Measurements from ENCODE around the gene ZYX. TPM values are rescaled to one million over a fixed set of nuclear protein-coding genes. Genes with fewer than 3 reads are reported as not detected.

ZYX gene
- total and polyA plus RNA-seq, 2 donors (not counting 1 experiment from before 2014, with no cell fraction given), result 33.5 to 85.6 TPM

GRCh38 chr7:143393267-143394041 lies 12.3 kb downstream of the ZYX start:
- Histone ChIP-seq H3K4me3 (replicated peaks in 1 of 4; ENCODE audit: control extremely low read depth in 1 of 4, insufficient read depth in 1 of 4, low read depth in 3 of 4, low read length in 4 of 4) (no peak overlapping the region), H4K20me1 (ENCODE audit: control insufficient read depth, extremely low read depth, insufficient read depth, low read length) (peaks cover 3% of the 10 kb centered on the region), H3K4me2 (ENCODE audit: extremely low read depth, insufficient read depth, low read length) (no peak overlapping the region), H3K79me2 (ENCODE audit: control insufficient read depth, insufficient read depth, low read length) (peaks cover 14% of the 10 kb centered on the region), H3K27me3 (ENCODE audit: control insufficient read depth, insufficient read depth, low read length) (no peaks in the 10 kb centered on the region), H3K9me3 (ENCODE audit: control insufficient read depth, insufficient read depth, low read depth, low read length) (no peaks in the 10 kb centered on the region), H2AFZ (ENCODE audit: low read length) (no peak overlapping the region), H3K4me1 (ENCODE audit: control insufficient read depth, extremely low read depth, insufficient read depth, low read length) (peaks cover 38% of the 10 kb centered on the region), H3K9ac (ENCODE audit: insufficient read depth, low read length) (no peak overlapping the region), H3K36me3 (ENCODE audit: control insufficient read depth, insufficient read depth, low read length) (peaks cover 36% of the 10 kb centered on the region), H3K27ac (ENCODE audit: insufficient read depth, low read length) (no peak overlapping the region)
- TF ChIP-seq EZH2 (IDR thresholded peaks at IDR 0.05; ENCODE audit: low read length, missing control alignments), result no peak
- TF ChIP-seq CTCF (conservative IDR thresholded peaks at IDR 0.05 in 1 of 2, IDR thresholded peaks at IDR 0.05 in 1 of 2; ENCODE audit: low read depth in 1 of 2, low read length in 2 of 2), result no peak
- DNase-seq (ENCODE audit: low read depth in 2 of 2), result peak; percentile 36 to 67

GRCh38 chr7:143394068-143394467 lies 12.9 kb downstream of the ZYX start:
- no peak for DNase-seq (ENCODE audit: low read depth in 2 of 2)
- TF ChIP-seq EZH2 (IDR thresholded peaks at IDR 0.05; ENCODE audit: low read length, missing control alignments) (no peak), CTCF (conservative IDR thresholded peaks at IDR 0.05 in 1 of 2, IDR thresholded peaks at IDR 0.05 in 1 of 2; ENCODE audit: low read depth in 1 of 2, low read length in 2 of 2) (no peak)
- no peak overlapping the region for H3K27ac ChIP-seq (ENCODE audit: insufficient read depth, low read length)
- no peak overlapping the region for H3K4me2 ChIP-seq (ENCODE audit: extremely low read depth, insufficient read depth, low read length)
- no peaks in the 10 kb centered on the region for H3K9me3 ChIP-seq (ENCODE audit: control insufficient read depth, insufficient read depth, low read depth, low read length)
- H3K79me2 ChIP-seq (ENCODE audit: control insufficient read depth, insufficient read depth, low read length), result peaks cover 8% of the 10 kb centered on the region
- H3K36me3 ChIP-seq (ENCODE audit: control insufficient read depth, insufficient read depth, low read length), result peaks cover 30% of the 10 kb centered on the region
- H3K4me3 ChIP-seq (replicated peaks in 1 of 4; ENCODE audit: control extremely low read depth in 1 of 4, insufficient read depth in 1 of 4, low read depth in 3 of 4, low read length in 4 of 4), result no peak overlapping the region
- H3K27me3 ChIP-seq (ENCODE audit: control insufficient read depth, insufficient read depth, low read length), result no peaks in the 10 kb centered on the region
- H4K20me1 ChIP-seq (ENCODE audit: control insufficient read depth, extremely low read depth, insufficient read depth, low read length), result peaks cover 3% of the 10 kb centered on the region
- no peak overlapping the region for H3K9ac ChIP-seq (ENCODE audit: insufficient read depth, low read length)
- peaks cover 34% of the 10 kb centered on the region for H3K4me1 ChIP-seq (ENCODE audit: control insufficient read depth, extremely low read depth, insufficient read depth, low read length)
- H2AFZ ChIP-seq (ENCODE audit: low read length), result no peak overlapping the region

DNA sequence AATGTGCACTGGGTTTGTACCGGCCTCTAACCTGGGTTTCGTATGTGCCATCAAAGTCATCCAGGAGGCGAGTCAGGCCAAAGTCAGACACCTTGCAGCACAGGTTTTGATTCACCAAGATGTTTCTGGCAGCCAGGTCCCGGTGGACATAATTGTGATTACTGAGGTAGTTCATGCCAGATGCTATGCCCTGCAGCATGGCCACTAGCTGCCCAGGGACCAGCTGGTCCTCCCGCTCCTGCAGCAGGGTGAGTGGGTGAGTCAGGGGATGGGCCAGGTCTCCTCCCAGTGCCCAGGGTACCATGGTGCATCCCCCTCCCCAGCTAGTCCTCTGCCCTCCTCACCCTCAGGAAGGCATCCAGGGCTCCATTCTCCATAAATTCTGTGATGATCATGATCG lies 13.6 kb downstream of the ZYX start:
- TF ChIP-seq EZH2 (IDR thresholded peaks at IDR 0.05; ENCODE audit: low read length, missing control alignments) (no peak), CTCF (conservative IDR thresholded peaks at IDR 0.05 in 1 of 2, IDR thresholded peaks at IDR 0.05 in 1 of 2; ENCODE audit: low read depth in 1 of 2, low read length in 2 of 2) (no peak)
- no peak overlapping the region for H2AFZ ChIP-seq (ENCODE audit: low read length)
- no peaks in the 10 kb centered on the region for H3K9me3 ChIP-seq (ENCODE audit: control insufficient read depth, insufficient read depth, low read depth, low read length)
- peaks cover 3% of the 10 kb centered on the region for H4K20me1 ChIP-seq (ENCODE audit: control insufficient read depth, extremely low read depth, insufficient read depth, low read length)
- peaks cover 28% of the 10 kb centered on the region for H3K4me1 ChIP-seq (ENCODE audit: control insufficient read depth, extremely low read depth, insufficient read depth, low read length)
- no peak for DNase-seq (ENCODE audit: low read depth in 2 of 2)
- no peaks in the 10 kb centered on the region for H3K27me3 ChIP-seq (ENCODE audit: control insufficient read depth, insufficient read depth, low read length)
- H3K79me2 ChIP-seq (ENCODE audit: control insufficient read depth, insufficient read depth, low read length), result peaks cover 1% of the 10 kb centered on the region
- H3K4me3 ChIP-seq (replicated peaks in 1 of 4; ENCODE audit: control extremely low read depth in 1 of 4, insufficient read depth in 1 of 4, low read depth in 3 of 4, low read length in 4 of 4), result no peak overlapping the region
- no peak overlapping the region for H3K9ac ChIP-seq (ENCODE audit: insufficient read depth, low read length)
- H3K36me3 ChIP-seq (ENCODE audit: control insufficient read depth, insufficient read depth, low read length), result peaks cover 24% of the 10 kb centered on the region
- no peak overlapping the region for H3K4me2 ChIP-seq (ENCODE audit: extremely low read depth, insufficient read depth, low read length)
- H3K27ac ChIP-seq (ENCODE audit: insufficient read depth, low read length), result no peak overlapping the region
